C1 segment of cervical spinal cord (tissue), 14 donors: ENCODE data around the gene PRRT1.
A peak's percentile ranks its signal among the peaks of the same experiment; 100 is the strongest.
"Not testable (repeated sequence)": the region's sequence is repeated elsewhere in the genome, so short reads cannot be mapped to it uniquely, and the experiment has no call there.

ENCODE experiments used
- DNase-seq, 14 donors: peaks; one replicate each; lab custom pipeline; 2025; lab: John Stamatoyannopoulos, UW

PRRT1 gene

GRCh38 chr6:32151863-32152768 lies at the start of gene PRRT1:
TSS of gene PRRT1 (minus strand) at chr6:32151939. CDS start at chr6:32151827, 112 bp downstream.
- DNase-seq = peak in 4 of 14 donors; percentile 25 to 63 (median 42)

GRCh38 chr6:32200711-32201475 lies 49.2 kb upstream of the PRRT1 start:
- no peak for DNase-seq

DNA sequence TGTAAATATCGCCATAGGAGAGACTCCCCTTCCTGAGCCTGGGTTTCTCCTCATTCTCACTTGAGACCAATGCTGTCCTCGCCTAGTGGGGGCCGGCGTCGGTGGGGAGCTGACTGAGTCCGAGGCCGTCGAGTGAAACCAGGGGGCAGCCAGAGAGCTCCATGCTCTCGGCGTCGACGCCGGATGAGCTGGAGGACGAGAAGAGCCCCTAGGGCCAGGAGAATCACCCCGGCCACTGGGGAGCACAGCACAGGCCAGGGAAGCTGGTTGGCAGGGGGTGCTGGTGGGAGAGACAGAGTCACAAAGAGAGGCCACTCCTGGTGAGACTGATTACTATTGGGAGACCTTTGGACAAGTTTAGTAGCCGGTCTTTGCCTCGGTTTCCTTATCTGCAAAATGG lies 47.1 kb upstream of the PRRT1 start:
- DNase-seq = no peak

DNA sequence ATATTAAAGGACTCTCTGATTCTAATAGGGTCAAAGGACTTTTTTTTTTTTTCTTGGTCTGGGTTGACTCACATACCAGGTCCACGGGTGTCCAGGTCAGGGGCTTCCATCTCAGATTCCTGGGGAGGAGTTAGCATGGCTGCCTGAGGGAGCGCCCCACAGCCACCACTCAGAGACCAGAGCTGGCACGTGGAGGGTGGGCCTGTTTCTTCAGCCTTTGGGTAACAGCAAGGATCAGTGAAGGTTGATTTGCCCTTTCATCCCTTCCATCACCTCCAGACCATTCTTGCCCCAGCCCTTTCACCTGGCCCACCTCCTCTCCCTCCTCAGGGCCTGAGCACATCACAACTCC lies 46.6 kb upstream of the PRRT1 start:
- no peak for DNase-seq

- peak in 9 of 14 donors; percentile 43 to 72 (median 64) for DNase-seq
These were observed 45.2 kb upstream of the PRRT1 start for GRCh38 chr6:32196682-32197616.

- DNase-seq = peak in 13 of 14 donors; percentile 49 to 95 (median 91)
These were observed 44.4 kb upstream of the PRRT1 start for GRCh38 chr6:32195902-32196681.

GRCh38 chr6:32195652-32195901 lies 43.8 kb upstream of the PRRT1 start:
- peak; percentile 96 to 100 (median 100) for DNase-seq

DNA sequence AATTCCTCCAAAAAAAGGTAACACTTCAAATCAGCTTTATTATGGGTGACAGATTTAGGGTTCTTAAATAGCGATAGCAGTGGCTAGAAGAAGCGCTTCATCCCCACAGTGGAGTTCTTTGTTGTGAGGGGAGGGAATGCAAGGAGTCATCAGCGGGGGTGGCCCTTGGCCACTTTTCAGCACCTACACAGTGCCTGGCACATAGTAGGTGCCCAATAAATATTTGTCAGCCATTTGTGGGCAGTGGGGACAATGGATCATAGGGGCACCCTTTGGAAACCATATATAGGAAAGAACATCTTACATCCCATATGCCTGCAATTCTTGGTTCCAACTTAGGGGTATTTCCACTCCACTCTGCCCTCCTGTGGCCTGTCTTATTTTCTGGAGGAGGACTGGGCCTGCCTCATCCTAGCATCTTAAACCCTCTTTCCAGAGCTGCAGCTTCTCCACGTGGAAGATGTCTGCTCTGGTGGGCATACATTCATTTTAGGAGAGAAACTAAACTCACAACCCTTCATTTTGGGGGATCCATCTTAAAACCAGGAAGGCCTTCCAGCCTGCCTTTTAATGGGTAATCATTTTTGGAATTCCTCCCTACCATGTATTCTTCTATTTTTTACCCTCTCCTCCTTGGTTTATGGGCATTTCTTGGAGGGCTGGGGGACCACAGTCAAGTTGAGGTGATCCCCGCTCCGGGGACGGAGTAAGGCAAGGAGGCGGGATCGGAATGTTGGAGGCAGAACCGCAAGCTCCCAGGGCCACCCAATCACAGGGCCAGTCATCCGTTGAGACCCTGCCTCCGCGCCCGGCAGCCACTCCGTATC lies 43.3 kb upstream of the PRRT1 start:
- DNase-seq = peak in 6 of 14 donors; percentile 55 to 71 (median 66)

- no peak for DNase-seq
These were observed 42.6 kb upstream of the PRRT1 start for GRCh38 chr6:32194388-32194787.

- not testable (repeated sequence) for DNase-seq
These were observed 41.4 kb upstream of the PRRT1 start for GRCh38 chr6:32193096-32193495.

GRCh38 chr6:32192608-32193039 lies 40.9 kb upstream of the PRRT1 start, which contains the start of gene GPSM3:
TSS of gene GPSM3 (minus strand) at chr6:32192643. CDS start at chr6:32192513, 130 bp downstream.
- DNase-seq = peak in 7 of 14 donors; percentile 13 to 70 (median 35)

- no peak for DNase-seq
These were observed 40.2 kb upstream of the PRRT1 start for GRCh38 chr6:32191696-32192607.

- no peak for DNase-seq
These were observed 39.4 kb upstream of the PRRT1 start for GRCh38 chr6:32190911-32191677.

DNA sequence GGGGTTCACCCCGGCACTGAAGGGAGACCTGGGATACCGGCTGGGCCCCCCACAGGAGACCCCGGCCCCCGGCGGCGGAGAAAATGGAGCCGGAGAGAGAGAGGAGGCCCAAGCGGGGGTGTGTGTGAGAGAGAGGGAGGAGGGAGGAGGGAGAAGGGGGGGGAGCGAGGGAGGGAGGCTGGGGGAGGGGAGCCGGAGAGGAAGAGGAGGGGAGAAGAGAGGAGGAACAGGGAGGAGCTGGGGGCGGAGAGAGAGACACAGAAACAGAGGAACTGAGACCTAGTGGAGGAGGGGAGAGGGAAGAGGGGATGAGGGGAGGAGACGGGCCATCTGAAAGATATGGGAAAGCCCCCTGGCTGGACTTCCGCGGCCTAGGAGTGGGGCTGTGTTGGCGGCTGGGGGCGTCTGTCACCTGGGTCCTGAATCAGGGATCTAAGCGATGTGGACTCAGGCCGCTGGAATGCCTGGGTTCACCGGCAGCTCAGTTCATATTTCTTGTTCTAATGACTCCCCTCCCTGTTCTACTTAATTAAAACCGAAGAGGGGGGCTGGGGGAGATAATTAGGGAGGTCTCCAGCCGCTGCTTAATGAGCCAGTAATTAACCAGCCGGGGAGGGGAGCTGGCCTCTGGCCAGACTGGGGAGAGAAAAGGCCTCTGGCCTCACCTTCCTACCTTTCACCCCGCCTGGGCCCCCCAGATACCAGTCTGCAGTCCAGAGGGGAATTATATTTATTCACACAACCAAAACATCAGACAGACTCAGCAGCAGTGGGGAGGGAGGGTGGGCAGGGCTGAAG lies 38.5 kb upstream of the PRRT1 start, which contains the start of gene PBX2:
Gene PBX2 (minus strand): TSS at position 149 of the 798 bp plus-strand sequence. CDS start 287 bp downstream, outside the sequence.
- peak in 13 of 14 donors; percentile 38 to 95 (median 82) for DNase-seq

GRCh38 chr6:32189742-32190053 lies 38.0 kb upstream of the PRRT1 start:
- no peak for DNase-seq

DNA sequence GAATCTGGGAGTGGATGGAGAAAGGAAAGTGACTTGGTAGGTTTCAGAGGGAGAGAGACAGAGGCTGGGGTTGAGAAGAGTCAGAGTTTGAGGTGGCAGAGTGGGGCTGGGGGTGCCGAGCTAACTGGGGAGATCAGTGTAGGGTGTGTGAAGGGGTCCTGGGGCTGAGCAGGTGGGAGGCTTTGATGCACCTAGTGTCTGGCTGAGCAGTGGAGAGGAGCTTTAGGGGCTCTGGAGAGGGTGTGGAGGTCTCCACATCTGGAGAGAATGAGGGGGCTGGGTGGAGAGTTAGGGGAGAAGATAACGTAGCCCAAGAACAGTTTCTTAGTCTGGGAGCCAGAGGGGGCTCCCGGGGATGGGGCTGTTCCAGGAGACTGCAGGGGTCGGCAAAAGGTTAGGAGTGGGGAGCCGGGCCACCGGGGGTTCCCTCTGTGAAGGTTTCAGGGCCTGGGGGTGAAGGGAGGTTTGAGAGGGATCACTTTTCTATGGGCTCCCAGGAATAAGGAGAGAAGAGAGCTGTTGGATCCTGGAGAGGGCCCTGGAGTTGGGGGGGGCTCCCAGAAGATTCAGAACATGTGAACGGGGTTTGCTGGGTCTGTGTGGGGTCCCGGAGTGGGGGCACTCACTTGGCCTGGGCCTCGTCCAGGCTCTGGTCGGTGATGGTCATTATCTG lies 37.5 kb upstream of the PRRT1 start:
- DNase-seq = peak in 1 of 14 donors; percentile 41
